ENCODE results near the gene BUB1B. TPM values are rescaled to one million over a fixed set of nuclear protein-coding genes. Genes with fewer than 3 reads are reported as not detected.

BUB1B gene
- polyA plus RNA-seq, 1 donor (not counting 4 experiments of a cell fraction or from before 2014, with no cell fraction given): 19.7 TPM

- no peak for TF ChIP-seq EZH2 (IDR thresholded peaks at IDR 0.05; ENCODE audit: low read length)
- TF ChIP-seq CTCF (optimal IDR thresholded peaks at IDR 0.05 in 1 of 3, IDR thresholded peaks at IDR 0.05 in 1 of 3, conservative IDR thresholded peaks at IDR 0.05 in 1 of 3; ENCODE audit: extremely low read depth in 1 of 3, insufficient read depth in 2 of 3, low read length in 3 of 3): no peak
- FAIRE-seq (no peak), DNase-seq (ENCODE audit: low read depth, low spot score) (no peak)
- no peak overlapping the region for H3K4me2 ChIP-seq (ENCODE audit: control insufficient read depth, extremely low read depth, insufficient read depth, low read depth, low read length)
- H3K9me1 ChIP-seq (ENCODE audit: control insufficient read depth, extremely low read depth, insufficient read depth, low read length): no peaks in the 10 kb centered on the region
- no peak overlapping the region for H3K4me3 ChIP-seq (ENCODE audit: control insufficient read depth in 2 of 3, extremely low read depth in 1 of 3, insufficient read depth in 2 of 3, low read depth in 1 of 3, low read length in 3 of 3)
- H2AFZ ChIP-seq (ENCODE audit: control insufficient read depth, low read length): no peak overlapping the region
- H3K27ac ChIP-seq (ENCODE audit: control insufficient read depth, insufficient read depth, low read length): no peak overlapping the region
- dilution Hi-C loops (cut with MboI; ENCODE audit: extremely low pct_ligation_motif_present, low sequenced_read_pairs): no loop called here
- peaks cover 21 to 27% of the 10 kb centered on the region in 2 experiments for H3K36me3 ChIP-seq (ENCODE audit: control insufficient read depth in 2 of 2, extremely low read depth in 1 of 2, insufficient read depth in 2 of 2, low read length in 2 of 2)
- H3K27me3 ChIP-seq (ENCODE audit: control insufficient read depth, extremely low read depth, insufficient read depth, low read length): no peaks in the 10 kb centered on the region
- H3K79me2 ChIP-seq (ENCODE audit: control insufficient read depth, insufficient read depth, low read length): peaks cover 9% of the 10 kb centered on the region
- H3K4me1 ChIP-seq (ENCODE audit: control insufficient read depth, extremely low read depth, insufficient read depth, low read length): peaks cover 13% of the 10 kb centered on the region
- no peaks in the 10 kb centered on the region for H4K20me1 ChIP-seq (ENCODE audit: control insufficient read depth, extremely low read depth, insufficient read depth, low read length)
- H3K9ac ChIP-seq (ENCODE audit: control insufficient read depth, extremely low read depth, insufficient read depth, low read length): no peak overlapping the region
- no peaks in the 10 kb centered on the region for H3K9me3 ChIP-seq (ENCODE audit: control insufficient read depth, low read depth, low read length)
Observed at GRCh38 chr15:40259021-40259420, 98.2 kb downstream of the BUB1B start.

- Histone ChIP-seq H3K79me2 (ENCODE audit: control insufficient read depth, insufficient read depth, low read length) (peaks cover 4% of the 10 kb centered on the region), H3K9me3 (ENCODE audit: control insufficient read depth, low read depth, low read length) (no peaks in the 10 kb centered on the region), H3K27me3 (ENCODE audit: control insufficient read depth, extremely low read depth, insufficient read depth, low read length) (no peaks in the 10 kb centered on the region), H2AFZ (ENCODE audit: control insufficient read depth, low read length) (no peak overlapping the region), H3K4me3 (ENCODE audit: control insufficient read depth in 2 of 3, extremely low read depth in 1 of 3, insufficient read depth in 2 of 3, low read depth in 1 of 3, low read length in 3 of 3) (no peak overlapping the region), H3K4me1 (ENCODE audit: control insufficient read depth, extremely low read depth, insufficient read depth, low read length) (peaks cover 16% of the 10 kb centered on the region), H3K36me3 (ENCODE audit: control insufficient read depth in 2 of 2, extremely low read depth in 1 of 2, insufficient read depth in 2 of 2, low read length in 2 of 2) (peaks cover 24 to 35% of the 10 kb centered on the region in 2 experiments), H3K4me2 (ENCODE audit: control insufficient read depth, extremely low read depth, insufficient read depth, low read depth, low read length) (no peak overlapping the region), H3K9ac (ENCODE audit: control insufficient read depth, extremely low read depth, insufficient read depth, low read length) (no peak overlapping the region), H4K20me1 (ENCODE audit: control insufficient read depth, extremely low read depth, insufficient read depth, low read length) (peaks cover 3% of the 10 kb centered on the region), H3K27ac (ENCODE audit: control insufficient read depth, insufficient read depth, low read length) (no peak overlapping the region), H3K9me1 (ENCODE audit: control insufficient read depth, extremely low read depth, insufficient read depth, low read length) (no peaks in the 10 kb centered on the region)
- FAIRE-seq (no peak), DNase-seq (ENCODE audit: low read depth, low spot score) (no peak)
- dilution Hi-C loops (cut with MboI; ENCODE audit: extremely low pct_ligation_motif_present, low sequenced_read_pairs): no loop called here
- TF ChIP-seq CTCF (optimal IDR thresholded peaks at IDR 0.05 in 1 of 3, IDR thresholded peaks at IDR 0.05 in 1 of 3, conservative IDR thresholded peaks at IDR 0.05 in 1 of 3; ENCODE audit: extremely low read depth in 1 of 3, insufficient read depth in 2 of 3, low read length in 3 of 3): no peak
- no peak for TF ChIP-seq EZH2 (IDR thresholded peaks at IDR 0.05; ENCODE audit: low read length)
Observed at GRCh38 chr15:40263024-40263754, 102.3 kb downstream of the BUB1B start.

All from keratinocyte (primary cell).